Activated T-helper 2 cell treated with anti-CD3 and anti-CD28 coated beads, Interferon-gamma antibody, Interleukin-2, Interleukin-4, amounts not matched to agents 10 μg/mL and 5 μg/mL and 100 μg/mL, durations not matched to agents 14 hours and 24 hours and 36 hours (primary cell): ENCODE measurements around the gene LRRC27. TPM values are rescaled to one million over a fixed set of nuclear protein-coding genes. Genes with fewer than 3 reads are reported as not detected.

Source experiments
- DNase-seq: peaks from one replicate; pipeline ENCODE4 v3.0.0; 2021; ENCODE audit warnings: low spot score
- H3K27ac Mint-ChIP-seq: one replicate; pipeline ENCODE4 v1.8.0; 2021; ENCODE audit warnings: mixed read lengths
- H3K27me3 Mint-ChIP-seq: one replicate; pipeline ENCODE4 v1.8.0; 2021; ENCODE audit warnings: low read depth, mixed read lengths
- H3K36me3 Mint-ChIP-seq: one replicate; pipeline ENCODE4 v1.8.0; 2021; ENCODE audit warnings: low read depth, mixed read lengths
- H3K4me1 Mint-ChIP-seq: one replicate; pipeline ENCODE4 v1.8.0; 2021; ENCODE audit warnings: low read depth, mixed read lengths
- H3K4me3 Mint-ChIP-seq: one replicate; pipeline ENCODE4 v1.8.0; 2021; ENCODE audit warnings: low read depth, mild to moderate bottlenecking, moderate library complexity, mixed read lengths
- H3K9me3 Mint-ChIP-seq: one replicate; pipeline ENCODE4 v1.8.0; 2021; ENCODE audit warnings: mixed read lengths
- intact Hi-C: fragments of 100-400 bp; cut with micrococcal nuclease; formaldehyde crosslinking; loops from one replicate; pipeline ENCODE4 v1.15.1; 2023
- total RNA-seq: library from RNA; stranded (reverse); gene quantifications from 2 replicates; pipeline ENCODE4 v1.2.3, GENCODE V29; 2022

Gene LRRC27
- total RNA-seq, 1 donor from 2014 or later = 3.5 TPM

DNA sequence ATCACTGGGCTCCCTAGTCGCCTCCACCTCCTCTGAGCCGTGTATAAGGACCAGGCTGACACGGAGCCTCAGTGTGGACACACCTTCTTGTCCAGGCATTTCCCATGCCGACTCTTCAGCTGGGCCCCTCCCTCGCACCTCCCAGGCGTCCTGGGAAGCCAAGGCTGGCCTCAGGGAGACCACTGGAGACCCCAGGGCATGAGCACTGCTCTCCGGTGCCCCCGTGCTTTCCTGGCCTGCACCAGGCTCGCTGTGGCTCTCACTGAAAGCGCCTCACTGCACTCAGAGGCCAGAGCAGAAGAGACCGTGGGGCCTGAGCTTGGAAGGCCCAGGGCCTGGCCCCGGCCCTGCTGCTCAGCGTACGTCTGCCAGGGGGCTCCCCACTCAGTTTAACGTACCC, 31.4 kb downstream of the LRRC27 start:
- no peak for DNase-seq
- intact Hi-C loops = no loop called here
- Mint-ChIP-seq H3K4me1 (no peaks in the 10 kb centered on the region), H3K27me3 (no peaks in the 10 kb centered on the region), H3K27ac (no peak overlapping the region), H3K9me3 (peaks cover 9% of the 10 kb centered on the region), H3K36me3 (no peaks in the 10 kb centered on the region), H3K4me3 (no peak overlapping the region)

DNA sequence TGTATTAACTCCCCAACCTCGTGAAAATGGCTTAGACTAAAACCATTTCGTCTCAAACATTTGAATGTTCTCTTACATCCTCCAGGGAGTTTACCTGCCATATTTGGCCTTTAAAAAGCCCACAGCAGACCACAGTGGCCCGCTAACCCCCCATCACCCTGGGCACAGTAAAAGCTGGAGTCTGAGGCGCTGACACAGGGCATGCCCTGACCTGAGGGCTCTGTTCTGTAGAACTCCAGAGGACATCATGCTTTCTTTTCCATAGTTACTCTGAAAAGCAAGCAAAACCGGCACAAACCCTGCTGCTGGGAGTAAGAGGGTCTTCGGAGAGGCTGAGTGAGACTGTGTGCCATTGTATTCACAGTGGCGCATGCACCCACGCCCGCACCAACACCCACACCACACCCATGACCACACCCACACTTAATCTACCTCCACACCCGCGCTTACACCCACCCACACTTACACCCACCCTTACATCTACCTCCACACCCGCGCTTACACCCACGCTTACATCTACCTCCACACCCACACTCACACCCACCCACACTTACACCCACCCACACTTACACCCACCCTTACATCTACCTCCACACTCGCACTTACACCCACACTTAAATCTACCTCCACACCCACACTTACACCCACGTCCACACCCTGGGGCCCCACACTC, 32.1 kb downstream of the LRRC27 start:
- Mint-ChIP-seq H3K36me3 (no peaks in the 10 kb centered on the region), H3K4me3 (no peak overlapping the region), H3K27me3 (no peaks in the 10 kb centered on the region), H3K27ac (peak overlapping the region; percentile 31), H3K4me1 (no peaks in the 10 kb centered on the region), H3K9me3 (peaks cover 9% of the 10 kb centered on the region)
- intact Hi-C loops = no loop called here
- DNase-seq = no peak

- Mint-ChIP-seq H3K27me3 (no peaks in the 10 kb centered on the region), H3K36me3 (no peaks in the 10 kb centered on the region), H3K4me1 (no peaks in the 10 kb centered on the region), H3K4me3 (no peak overlapping the region), H3K9me3 (peaks cover 9% of the 10 kb centered on the region), H3K27ac (peak overlapping the region; percentile 31)
- intact Hi-C loops = no loop called here
- DNase-seq = no peak
Measured at GRCh38 chr10:132364594-132364970, 32.6 kb downstream of the LRRC27 start.

DNA sequence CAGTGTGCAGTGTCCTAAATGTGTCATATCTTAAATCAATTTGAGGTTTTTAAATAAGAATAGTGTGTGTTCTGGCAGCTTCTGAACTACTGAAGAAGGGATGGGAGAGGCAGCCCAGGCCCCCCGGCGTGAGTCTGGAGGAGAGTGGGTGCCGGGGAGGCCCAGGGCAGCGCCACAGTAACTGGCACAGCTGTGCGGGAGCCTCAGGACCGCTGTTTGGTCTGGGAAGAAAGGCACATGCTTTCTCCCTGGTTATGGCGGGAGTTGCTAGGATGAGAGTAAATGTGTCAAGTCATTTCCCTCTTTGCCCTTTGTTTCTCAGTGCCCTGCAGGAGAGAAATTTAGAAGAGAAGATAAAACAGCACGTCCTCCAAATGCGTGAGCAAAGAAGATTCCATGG, 33.1 kb downstream of the LRRC27 start:
- no peaks in the 10 kb centered on the region for H3K27me3 Mint-ChIP-seq
- H3K36me3 Mint-ChIP-seq = no peaks in the 10 kb centered on the region
- no peak overlapping the region for H3K4me3 Mint-ChIP-seq
- no peaks in the 10 kb centered on the region for H3K4me1 Mint-ChIP-seq
- intact Hi-C loops = no loop called here
- no peak for DNase-seq
- no peak overlapping the region for H3K27ac Mint-ChIP-seq
- peaks cover 9% of the 10 kb centered on the region for H3K9me3 Mint-ChIP-seq

GRCh38 chr10:132366006-132366405, 34.0 kb downstream of the LRRC27 start:
- no peaks in the 10 kb centered on the region for H3K36me3 Mint-ChIP-seq
- no peak for DNase-seq
- intact Hi-C loops = no loop called here
- H3K9me3 Mint-ChIP-seq = peaks cover 9% of the 10 kb centered on the region
- no peaks in the 10 kb centered on the region for H3K27me3 Mint-ChIP-seq
- no peak overlapping the region for H3K4me3 Mint-ChIP-seq
- H3K4me1 Mint-ChIP-seq = no peaks in the 10 kb centered on the region
- no peak overlapping the region for H3K27ac Mint-ChIP-seq

DNA sequence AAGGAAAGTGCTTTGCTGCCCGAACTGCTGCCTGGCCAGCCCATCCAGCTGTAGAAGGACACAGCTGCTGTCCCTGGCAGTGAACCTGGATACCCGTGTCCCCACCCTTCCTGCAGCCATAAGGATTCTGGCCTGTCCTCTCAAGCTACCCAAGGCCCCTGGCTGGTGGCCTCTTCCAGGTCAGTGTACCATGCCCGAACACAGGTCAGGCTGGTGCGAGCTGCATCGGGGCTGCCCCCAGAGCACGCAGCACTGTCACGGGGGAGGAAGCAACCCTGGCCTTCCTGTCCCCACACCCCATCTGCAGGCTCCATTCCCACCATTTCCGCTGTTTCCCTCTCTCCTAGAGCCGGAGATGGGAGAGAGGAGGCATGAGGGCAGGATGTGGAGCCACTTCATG, 34.5 kb downstream of the LRRC27 start:
- intact Hi-C loops = no loop called here
- DNase-seq = no peak

GRCh38 chr10:132368391-132368790, 36.4 kb downstream of the LRRC27 start:
- peaks cover 2% of the 10 kb centered on the region for H3K27me3 Mint-ChIP-seq

More for the DNA sequence above, 34.5 kb downstream of the LRRC27 start:
- no peaks in the 10 kb centered on the region for H3K36me3 Mint-ChIP-seq
- no peaks in the 10 kb centered on the region for H3K4me1 Mint-ChIP-seq
- no peak overlapping the region for H3K4me3 Mint-ChIP-seq
- H3K27ac Mint-ChIP-seq = no peak overlapping the region
- H3K27me3 Mint-ChIP-seq = no peaks in the 10 kb centered on the region
- H3K9me3 Mint-ChIP-seq = peaks cover 9% of the 10 kb centered on the region

GRCh38 chr10:132368881-132369635, 37.1 kb downstream of the LRRC27 start:
- H3K4me1 Mint-ChIP-seq = peaks cover 2% of the 10 kb centered on the region
- peaks cover 9% of the 10 kb centered on the region for H3K9me3 Mint-ChIP-seq
- no peak overlapping the region for H3K4me3 Mint-ChIP-seq
- H3K27me3 Mint-ChIP-seq = peaks cover 2% of the 10 kb centered on the region
- H3K27ac Mint-ChIP-seq = no peak overlapping the region
- H3K36me3 Mint-ChIP-seq = no peaks in the 10 kb centered on the region
- no peak for DNase-seq
- intact Hi-C loops = no loop called here

More at GRCh38 chr10:132368391-132368790, 36.4 kb downstream of the LRRC27 start:
- intact Hi-C loops = no loop called here
- no peak overlapping the region for H3K4me3 Mint-ChIP-seq
- H3K36me3 Mint-ChIP-seq = no peaks in the 10 kb centered on the region
- peaks cover 2% of the 10 kb centered on the region for H3K4me1 Mint-ChIP-seq
- H3K27ac Mint-ChIP-seq = no peak overlapping the region
- peaks cover 9% of the 10 kb centered on the region for H3K9me3 Mint-ChIP-seq
- no peak for DNase-seq

- intact Hi-C loops = no loop called here
- H3K4me3 Mint-ChIP-seq = no peak overlapping the region
- H3K9me3 Mint-ChIP-seq = peaks cover 3% of the 10 kb centered on the region
- no peaks in the 10 kb centered on the region for H3K36me3 Mint-ChIP-seq
- DNase-seq = no peak
- peaks cover 2% of the 10 kb centered on the region for H3K4me1 Mint-ChIP-seq
- peaks cover 2% of the 10 kb centered on the region for H3K27me3 Mint-ChIP-seq
- no peak overlapping the region for H3K27ac Mint-ChIP-seq
Measured at GRCh38 chr10:132369636-132370185, 37.7 kb downstream of the LRRC27 start.

DNA sequence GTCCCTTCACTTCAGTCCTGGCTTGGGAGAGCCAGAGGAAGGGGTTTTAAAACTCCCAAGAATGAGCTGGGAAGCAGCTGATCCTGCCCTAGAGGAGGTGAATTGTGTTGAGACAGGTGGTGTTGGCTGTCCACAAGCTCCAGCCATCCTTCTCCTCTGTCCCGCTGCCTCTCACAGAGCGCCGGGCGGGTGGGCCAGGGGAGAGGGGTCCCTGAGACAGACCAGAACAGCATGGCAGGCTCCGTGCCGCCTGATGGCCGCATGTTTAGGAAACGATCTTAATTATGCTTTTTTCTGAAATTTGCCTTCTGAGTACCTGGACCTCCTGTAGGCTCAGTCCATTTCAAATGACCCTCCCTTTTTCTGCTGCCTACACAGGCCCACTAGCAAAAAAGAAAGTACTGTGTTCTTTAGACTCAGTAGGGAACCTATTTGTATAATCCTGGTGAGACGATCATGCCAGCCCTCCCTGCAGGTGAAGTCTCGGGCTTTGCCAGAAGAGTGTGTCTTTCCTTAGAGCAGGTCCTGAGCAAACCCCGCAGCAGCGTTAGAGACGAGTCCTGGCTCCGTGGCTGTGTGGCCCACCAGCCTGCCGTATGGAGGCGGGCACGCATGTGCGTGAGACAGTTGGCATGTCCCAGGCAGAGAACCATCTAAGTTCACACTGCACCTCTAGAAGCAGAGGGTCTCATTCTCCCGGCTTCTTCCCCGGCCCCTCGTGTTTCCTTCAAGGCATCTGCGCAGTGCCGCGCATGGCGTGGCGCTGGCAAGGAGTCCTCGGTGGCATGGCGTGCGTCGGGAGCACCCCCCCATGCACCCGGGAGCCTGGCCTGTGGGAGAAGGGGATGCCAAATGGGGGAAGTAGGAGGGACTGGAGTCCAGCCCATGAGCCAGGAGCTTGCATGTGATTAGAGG, 38.7 kb downstream of the LRRC27 start:
- Mint-ChIP-seq H3K9me3 (no peaks in the 10 kb centered on the region), H3K27me3 (peaks cover 2% of the 10 kb centered on the region)

DNA sequence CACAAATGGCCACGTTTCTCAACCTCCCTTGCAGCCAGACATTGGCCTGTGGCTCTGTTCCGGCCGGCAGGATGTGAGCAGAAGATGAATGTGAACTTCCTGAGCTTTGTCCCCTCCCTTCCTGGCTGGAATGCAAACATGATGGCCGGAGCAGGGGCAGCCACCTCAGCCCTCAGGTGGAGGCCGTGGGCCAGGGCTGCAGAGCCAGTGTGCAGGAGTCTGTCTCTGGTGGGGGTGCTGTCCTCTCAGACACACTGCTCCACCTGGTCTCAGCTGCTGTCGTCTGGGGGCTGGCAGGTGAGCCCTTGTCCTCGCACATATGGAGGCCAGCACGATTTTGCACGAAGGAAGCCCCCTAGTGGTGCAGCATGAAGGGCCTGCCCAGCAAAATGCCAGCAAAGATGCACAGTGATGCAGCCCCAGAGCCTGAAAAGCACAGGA, 39.7 kb downstream of the LRRC27 start:
- no peak for DNase-seq

More for the DNA sequence above, 38.7 kb downstream of the LRRC27 start:
- intact Hi-C loops = no loop called here
- Mint-ChIP-seq H3K27ac (no peak overlapping the region), H3K4me3 (no peak overlapping the region), H3K4me1 (peaks cover 2% of the 10 kb centered on the region), H3K36me3 (no peaks in the 10 kb centered on the region)
- DNase-seq = no peak

DNA sequence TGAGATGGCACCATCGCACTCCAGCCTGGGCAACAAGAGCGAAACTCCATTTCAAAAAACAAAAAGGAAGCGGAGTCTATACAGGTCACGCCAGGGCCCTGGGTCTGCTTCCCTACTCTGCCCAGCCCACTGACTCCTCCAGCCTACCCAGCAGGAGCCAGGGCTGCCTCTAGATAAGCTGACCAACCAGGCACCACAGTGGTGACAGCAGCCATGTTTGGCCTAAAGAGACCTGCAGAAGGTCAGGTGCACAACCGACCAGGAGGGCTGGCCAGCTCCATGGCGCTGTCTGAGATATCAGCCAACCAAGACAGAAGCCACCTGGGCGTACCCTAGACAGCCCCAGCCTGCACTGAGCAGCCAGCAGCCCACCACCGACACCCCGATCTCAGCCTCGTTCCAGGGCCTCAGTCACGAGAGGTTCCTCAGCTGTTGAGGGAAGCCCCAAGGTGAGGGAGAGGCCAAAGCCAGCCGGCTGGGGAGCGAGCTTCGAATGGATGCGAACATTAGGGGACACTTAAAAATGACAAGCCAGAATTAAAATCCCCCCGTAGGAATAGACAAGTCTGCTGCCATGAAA, 40.6 kb downstream of the LRRC27 start:
- intact Hi-C loops = no loop called here
- Mint-ChIP-seq H3K4me1 (peaks cover 2% of the 10 kb centered on the region), H3K27ac (no peak overlapping the region), H3K4me3 (no peak overlapping the region), H3K36me3 (no peaks in the 10 kb centered on the region), H3K27me3 (peaks cover 2% of the 10 kb centered on the region), H3K9me3 (no peaks in the 10 kb centered on the region)
- DNase-seq = no peak

More for the DNA sequence above, 39.7 kb downstream of the LRRC27 start:
- no peaks in the 10 kb centered on the region for H3K9me3 Mint-ChIP-seq
- H3K4me1 Mint-ChIP-seq = peaks cover 2% of the 10 kb centered on the region
- intact Hi-C loops = no loop called here
- peaks cover 2% of the 10 kb centered on the region for H3K27me3 Mint-ChIP-seq
- no peaks in the 10 kb centered on the region for H3K36me3 Mint-ChIP-seq
- no peak overlapping the region for H3K4me3 Mint-ChIP-seq
- H3K27ac Mint-ChIP-seq = no peak overlapping the region
